ENCODE data around the gene TUT7.

The TUT7 gene

DNA sequence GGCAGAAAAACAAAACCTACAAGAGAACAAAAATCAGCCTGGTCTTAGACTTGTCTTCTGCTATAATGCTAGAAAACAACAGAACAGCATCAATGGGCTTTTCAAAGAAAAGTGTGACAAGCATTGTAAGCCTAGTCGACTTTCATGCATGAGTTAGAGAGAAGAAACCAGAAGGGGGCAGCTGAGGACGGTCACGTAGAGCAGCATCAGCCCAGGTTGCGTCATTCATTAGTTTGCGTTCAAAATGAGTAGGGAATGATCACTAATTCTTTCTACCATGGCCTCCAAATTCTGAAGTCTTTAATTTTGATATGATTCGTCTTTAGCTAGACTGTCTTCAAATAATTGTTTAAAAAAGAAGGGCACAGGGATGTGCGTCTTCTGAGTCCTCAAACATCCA, 67.2 kb downstream of the TUT7 start:
- TF ChIP-seq ARNT (IDR thresholded peaks at IDR 0.05) (no peak), L3MBTL2 (conservative IDR thresholded peaks at IDR 0.05) (no peak)
- DNase-seq (ENCODE audit: extremely low spot score) = peak; percentile 50
- POLR2A ChIA-PET = no interaction called here
- CTCF ChIA-PET = no interaction called here

DNA sequence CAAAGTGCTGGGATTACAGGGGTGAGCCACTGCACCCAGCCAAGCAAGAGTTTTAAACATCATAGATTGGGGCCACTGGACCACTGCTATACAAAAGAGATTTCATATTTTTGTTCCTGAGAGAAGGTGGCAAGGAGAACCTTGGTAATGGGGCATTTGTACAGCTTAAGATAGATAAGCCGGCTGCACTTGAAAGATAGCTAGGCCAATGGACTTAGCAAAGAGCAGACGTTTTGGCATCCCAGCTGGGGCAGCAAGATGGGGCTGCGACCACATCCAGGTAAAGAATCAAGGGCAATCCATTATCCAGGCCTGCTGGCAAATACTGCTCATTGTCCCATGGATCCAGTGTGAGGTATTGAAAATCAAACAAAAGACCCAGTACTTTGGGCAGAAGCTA, 67.9 kb downstream of the TUT7 start:
- TF ChIP-seq FOXA1 (IDR thresholded peaks at IDR 0.05) (no peak), FOXK2 (IDR thresholded peaks at IDR 0.05) (no peak), BHLHE40 (IDR thresholded peaks at IDR 0.05; ENCODE audit: borderline replicate concordance) (no peak), ELF4 (IDR thresholded peaks at IDR 0.05) (no peak), TARDBP (IDR thresholded peaks at IDR 0.05) (no peak), HDGF (IDR thresholded peaks at IDR 0.05; ENCODE audit: borderline replicate concordance) (no peak), SUZ12 (IDR thresholded peaks at IDR 0.05) (no peak), ARNT (IDR thresholded peaks at IDR 0.05) (no peak), CTBP1 (IDR thresholded peaks at IDR 0.05; ENCODE audit: borderline replicate concordance) (no peak)
- TF ChIP-seq, protein P1, sequence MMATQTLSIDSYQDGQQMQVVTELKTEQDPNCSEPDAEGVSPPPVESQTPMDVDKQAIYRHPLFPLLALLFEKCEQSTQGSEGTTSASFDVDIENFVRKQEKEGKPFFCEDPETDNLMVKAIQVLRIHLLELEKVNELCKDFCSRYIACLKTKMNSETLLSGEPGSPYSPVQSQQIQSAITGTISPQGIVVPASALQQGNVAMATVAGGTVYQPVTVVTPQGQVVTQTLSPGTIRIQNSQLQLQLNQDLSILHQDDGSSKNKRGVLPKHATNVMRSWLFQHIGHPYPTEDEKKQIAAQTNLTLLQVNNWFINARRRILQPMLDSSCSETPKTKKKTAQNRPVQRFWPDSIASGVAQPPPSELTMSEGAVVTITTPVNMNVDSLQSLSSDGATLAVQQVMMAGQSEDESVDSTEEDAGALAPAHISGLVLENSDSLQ (IDR thresholded peaks at IDR 0.05) = no peak
- POLR2A ChIA-PET = no interaction called here
- CTCF ChIA-PET = no interaction called here
- DNase-seq (ENCODE audit: extremely low spot score) = no peak

DNA sequence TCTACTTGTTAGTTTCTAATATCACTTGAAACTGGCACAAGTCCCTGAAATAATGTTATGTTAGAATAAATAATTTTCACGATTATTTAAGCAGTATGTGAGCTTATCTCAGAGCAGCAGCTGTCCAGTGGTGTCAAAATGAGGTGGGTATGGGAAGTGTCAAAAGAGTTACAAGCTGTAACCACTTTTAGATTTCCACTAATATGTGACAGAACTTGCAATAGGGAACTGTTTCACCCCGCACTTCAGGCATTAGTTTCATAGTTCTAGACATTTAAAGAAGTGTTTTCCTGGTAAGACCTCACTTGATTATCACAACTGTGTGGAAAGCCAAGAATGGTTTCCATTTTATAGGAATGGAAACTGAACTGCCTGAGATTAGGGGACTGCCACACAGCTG, 68.9 kb downstream of the TUT7 start:
- CTCF ChIA-PET = no interaction called here
- POLR2A ChIA-PET = no interaction called here

DNA sequence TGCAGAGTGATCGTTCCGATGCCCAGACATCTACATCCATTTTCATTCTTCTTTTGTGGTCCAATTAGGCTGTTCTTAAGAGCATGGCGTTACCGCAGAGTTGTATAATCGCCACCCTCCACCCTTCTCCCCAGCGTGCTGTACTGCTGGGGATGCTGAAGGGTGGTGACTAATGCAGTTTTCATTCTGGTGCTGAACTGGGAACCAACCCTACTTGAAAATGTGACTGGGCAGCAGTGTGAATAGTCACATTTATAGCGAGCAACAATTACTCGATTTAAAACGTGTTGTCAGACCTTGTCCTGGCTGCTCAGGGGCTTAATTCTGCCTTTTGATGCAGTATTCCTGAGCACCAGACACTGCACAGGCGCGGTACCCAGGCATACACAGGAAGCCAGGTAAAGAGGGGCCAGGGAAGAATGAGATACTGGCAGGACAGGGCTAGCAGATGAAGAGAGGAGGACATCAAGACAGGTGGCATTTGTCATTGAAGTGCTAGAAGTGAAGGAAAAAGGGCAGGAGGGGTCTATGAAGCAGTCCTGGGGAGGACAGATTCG, 71.2 kb downstream of the TUT7 start:
- CTCF ChIA-PET = no interaction called here
- DNase-seq (ENCODE audit: extremely low spot score) = peak; percentile 15
- POLR2A ChIA-PET = interaction anchor here (0.6 to 1.2 kb wide), 6 partner anchors 9 to 302 kb away, joined by 3 to 4 read pairs (median 3); no protein-coding TSS in a partner anchor
- TF ChIP-seq, protein P1 (IDR thresholded peaks at IDR 0.05) = no peak
- TF ChIP-seq LEF1 (IDR thresholded peaks at IDR 0.05; ENCODE audit: borderline replicate concordance) = no peak
- TF ChIP-seq NFRKB (IDR thresholded peaks at IDR 0.05) = no peak
- TF ChIP-seq FOXM1 (IDR thresholded peaks at IDR 0.05; ENCODE audit: borderline replicate concordance) = no peak
- no peak for TF ChIP-seq SP1 (IDR thresholded peaks at IDR 0.05)
- TF ChIP-seq SUZ12 (IDR thresholded peaks at IDR 0.05) = no peak
- no peak for TF ChIP-seq BHLHE40 (IDR thresholded peaks at IDR 0.05; ENCODE audit: borderline replicate concordance)
- TF ChIP-seq ZNF384 (IDR thresholded peaks at IDR 0.05) = no peak
- no peak for TF ChIP-seq ELF4 (IDR thresholded peaks at IDR 0.05)
- no peak for TF ChIP-seq FOXK2 (IDR thresholded peaks at IDR 0.05)
- no peak for TF ChIP-seq ARNT (IDR thresholded peaks at IDR 0.05)
- TF ChIP-seq FOXA1 (IDR thresholded peaks at IDR 0.05) = no peak
- no peak for TF ChIP-seq CTBP1 (IDR thresholded peaks at IDR 0.05; ENCODE audit: borderline replicate concordance)
- TF ChIP-seq L3MBTL2 (conservative IDR thresholded peaks at IDR 0.05) = no peak
- TF ChIP-seq TARDBP (IDR thresholded peaks at IDR 0.05) = no peak

More for the DNA sequence above, 68.9 kb downstream of the TUT7 start:
- DNase-seq (ENCODE audit: extremely low spot score) = no peak
- TF ChIP-seq SP1 (IDR thresholded peaks at IDR 0.05) = no peak
- TF ChIP-seq LEF1 (IDR thresholded peaks at IDR 0.05; ENCODE audit: borderline replicate concordance) = no peak
- no peak for TF ChIP-seq L3MBTL2 (conservative IDR thresholded peaks at IDR 0.05)
- TF ChIP-seq ARNT (IDR thresholded peaks at IDR 0.05) = no peak
- TF ChIP-seq FOXA1 (IDR thresholded peaks at IDR 0.05) = no peak
- TF ChIP-seq SUZ12 (IDR thresholded peaks at IDR 0.05) = no peak
- TF ChIP-seq NFRKB (IDR thresholded peaks at IDR 0.05) = no peak
- TF ChIP-seq, protein P1 (IDR thresholded peaks at IDR 0.05) = no peak
- no peak for TF ChIP-seq FOXM1 (IDR thresholded peaks at IDR 0.05; ENCODE audit: borderline replicate concordance)
- TF ChIP-seq FOXK2 (IDR thresholded peaks at IDR 0.05) = no peak
- TF ChIP-seq ELF4 (IDR thresholded peaks at IDR 0.05) = no peak
- TF ChIP-seq CTBP1 (IDR thresholded peaks at IDR 0.05; ENCODE audit: borderline replicate concordance) = no peak
- no peak for TF ChIP-seq BHLHE40 (IDR thresholded peaks at IDR 0.05; ENCODE audit: borderline replicate concordance)

DNA sequence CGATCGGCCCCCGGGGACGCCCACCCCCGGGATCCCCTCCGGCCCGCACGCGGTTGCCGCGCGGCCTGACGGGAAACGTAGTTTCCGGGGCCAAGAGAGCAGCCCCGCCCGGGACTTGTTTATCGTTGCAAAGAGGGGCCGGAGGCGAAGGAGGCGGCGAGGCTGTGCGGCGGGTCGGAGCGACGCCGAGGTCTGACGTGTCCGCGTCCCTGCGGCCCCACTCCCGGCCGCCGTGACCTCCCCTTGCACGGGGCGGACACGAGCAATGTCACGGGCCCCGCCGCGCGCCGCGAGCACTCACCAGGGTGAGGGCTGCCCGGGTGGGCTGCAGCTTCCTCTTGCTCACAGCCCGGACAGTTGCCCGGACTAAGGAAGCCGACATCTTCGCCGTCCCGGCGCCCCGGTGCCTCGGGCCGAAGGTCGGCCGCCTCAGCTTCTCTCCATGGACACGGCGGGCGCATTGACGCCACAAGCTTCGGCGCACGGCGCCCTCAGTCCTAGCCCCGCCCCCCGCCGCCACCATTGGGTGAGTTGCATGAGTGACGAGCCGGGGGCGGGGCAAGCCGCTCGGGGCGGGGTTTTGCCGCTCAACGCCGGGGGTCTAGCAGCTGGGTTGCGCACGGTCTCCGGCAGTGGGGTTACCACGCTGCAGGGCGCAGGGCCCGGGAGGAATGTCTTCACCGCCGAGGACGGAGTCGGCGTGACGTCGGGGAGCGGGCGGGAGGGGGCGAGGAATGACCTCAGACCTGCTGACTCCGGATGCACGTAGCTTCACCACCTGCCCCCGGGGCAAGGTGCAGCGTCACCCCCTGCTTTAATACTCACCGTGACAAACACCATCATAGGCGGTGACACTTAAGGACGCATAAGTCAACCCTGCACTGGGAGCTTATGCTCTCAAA, 71.9 kb downstream of the TUT7 start, which contains the start of gene ISCA1:
Gene ISCA1 (minus strand): TSS at position 462 of the 902 bp plus-strand sequence. CDS start 80 bp downstream, at position 382.
- TF ChIP-seq L3MBTL2 (conservative IDR thresholded peaks at IDR 0.05) (peak; percentile 79), SUZ12 (IDR thresholded peaks at IDR 0.05) (no peak), FOXA1 (IDR thresholded peaks at IDR 0.05) (no peak), FOXK2 (IDR thresholded peaks at IDR 0.05) (no peak), HDGF (IDR thresholded peaks at IDR 0.05; ENCODE audit: borderline replicate concordance) (no peak), SP1 (IDR thresholded peaks at IDR 0.05) (no peak), FOXM1 (IDR thresholded peaks at IDR 0.05; ENCODE audit: borderline replicate concordance) (no peak), NFRKB (IDR thresholded peaks at IDR 0.05) (no peak), LEF1 (IDR thresholded peaks at IDR 0.05; ENCODE audit: borderline replicate concordance) (peak; percentile 68; the same call in 1 of the 2 replicates), TARDBP (IDR thresholded peaks at IDR 0.05) (no peak), ZNF384 (IDR thresholded peaks at IDR 0.05) (no peak), ELF4 (IDR thresholded peaks at IDR 0.05) (0 out of 2 replicates have a peak, but pooled peaks have one; percentile 11), CTBP1 (IDR thresholded peaks at IDR 0.05; ENCODE audit: borderline replicate concordance) (no peak), ARNT (IDR thresholded peaks at IDR 0.05) (no peak), BHLHE40 (IDR thresholded peaks at IDR 0.05; ENCODE audit: borderline replicate concordance) (no peak)
- TF ChIP-seq, protein P1 (IDR thresholded peaks at IDR 0.05) = peak; percentile 91
- ChIA-PET CTCF (no interaction called here), POLR2A (interaction anchor here (0.6 to 1.2 kb wide), 6 partner anchors 9 to 302 kb away, joined by 3 to 4 read pairs (median 3); no protein-coding TSS in a partner anchor)
- peak; percentile 91 for DNase-seq (ENCODE audit: extremely low spot score)

Data from HEK293T (cell line).